ENCODE measurements around the gene MDH1B.

GRCh38 chr2:206756816-206757215 lies 8.3 kb downstream of the MDH1B start:
- TF ChIP-seq CTCF (IDR thresholded peaks at IDR 0.05) (no peak), POLR2A (IDR thresholded peaks at IDR 0.05) (no peak)

Measured in vagina (tissue), 2 donors.